WI38 (cell line): ENCODE data around the gene FNTB.

Experiments
- H3K4me3 ChIP-seq: 2 replicates; pipeline ENCODE4 v1.5.1; 2011; ENCODE audit warnings: low read depth, mild to moderate bottlenecking, control low read depth, low read length
- TF ChIP-seq, protein P1 (sequence below): IDR thresholded peaks from 2 replicates; pipeline ENCODE4 v1.5.1; 2012; ENCODE audit warnings: low read depth, mild to moderate bottlenecking, control low read depth, low read length

The FNTB gene

DNA sequence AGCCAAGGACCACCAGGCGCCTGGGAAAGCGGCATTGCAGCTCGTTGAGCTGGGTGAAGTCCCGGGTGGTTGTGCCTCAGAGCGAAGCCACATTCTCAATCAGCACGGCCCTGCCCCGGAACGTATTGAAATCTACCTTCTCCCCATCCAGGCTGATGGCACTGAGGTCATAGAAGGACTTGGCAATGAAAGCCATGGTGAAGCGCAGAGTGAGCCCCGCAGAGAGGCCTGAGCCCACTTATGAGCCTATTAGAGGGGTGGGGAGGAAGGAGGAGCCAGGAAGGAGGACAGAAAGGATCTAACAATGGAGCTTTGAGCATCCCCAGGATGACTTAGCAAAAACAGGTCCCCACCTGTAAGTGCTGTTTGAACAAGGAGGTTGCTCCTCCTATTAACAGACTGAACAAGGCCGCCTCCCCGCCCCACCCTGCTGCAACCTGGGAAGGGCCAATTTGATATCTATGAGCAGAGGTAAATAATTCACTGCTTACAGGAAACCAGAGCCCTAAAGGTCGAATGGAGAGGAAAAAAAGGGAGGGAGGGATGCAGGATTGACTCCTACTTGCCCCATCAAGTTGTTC is 44.1 kb upstream of the FNTB start, which contains the start of gene GPX2:
TSS of gene GPX2 (minus strand) at position 215 of the 581 bp plus-strand sequence. CDS start at position 196, 19 bp downstream.
- no peak within 1 kb of the TSS for H3K4me3 ChIP-seq
- TF ChIP-seq, protein P1, sequence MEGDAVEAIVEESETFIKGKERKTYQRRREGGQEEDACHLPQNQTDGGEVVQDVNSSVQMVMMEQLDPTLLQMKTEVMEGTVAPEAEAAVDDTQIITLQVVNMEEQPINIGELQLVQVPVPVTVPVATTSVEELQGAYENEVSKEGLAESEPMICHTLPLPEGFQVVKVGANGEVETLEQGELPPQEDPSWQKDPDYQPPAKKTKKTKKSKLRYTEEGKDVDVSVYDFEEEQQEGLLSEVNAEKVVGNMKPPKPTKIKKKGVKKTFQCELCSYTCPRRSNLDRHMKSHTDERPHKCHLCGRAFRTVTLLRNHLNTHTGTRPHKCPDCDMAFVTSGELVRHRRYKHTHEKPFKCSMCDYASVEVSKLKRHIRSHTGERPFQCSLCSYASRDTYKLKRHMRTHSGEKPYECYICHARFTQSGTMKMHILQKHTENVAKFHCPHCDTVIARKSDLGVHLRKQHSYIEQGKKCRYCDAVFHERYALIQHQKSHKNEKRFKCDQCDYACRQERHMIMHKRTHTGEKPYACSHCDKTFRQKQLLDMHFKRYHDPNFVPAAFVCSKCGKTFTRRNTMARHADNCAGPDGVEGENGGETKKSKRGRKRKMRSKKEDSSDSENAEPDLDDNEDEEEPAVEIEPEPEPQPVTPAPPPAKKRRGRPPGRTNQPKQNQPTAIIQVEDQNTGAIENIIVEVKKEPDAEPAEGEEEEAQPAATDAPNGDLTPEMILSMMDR: no peak

DNA sequence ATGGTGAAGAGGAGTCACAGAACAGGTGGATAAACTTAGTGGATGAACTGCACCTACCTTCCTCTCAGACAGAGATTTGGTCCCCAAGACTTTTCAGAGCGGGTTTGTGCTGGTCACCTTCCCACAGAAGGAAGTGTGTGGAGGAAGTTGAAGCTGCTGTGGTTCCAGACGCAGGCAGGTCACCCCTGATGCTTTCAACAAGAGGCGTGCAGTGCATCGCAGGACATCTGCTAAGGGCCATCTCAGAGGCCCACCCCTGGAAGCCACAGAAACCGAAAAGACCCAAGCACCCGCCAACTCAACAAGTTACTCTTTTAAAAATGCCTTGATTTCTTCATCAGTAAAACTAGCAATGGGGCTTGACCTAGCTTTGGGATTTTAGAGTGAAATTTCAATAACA is 43.1 kb upstream of the FNTB start:
- no peak overlapping the region for H3K4me3 ChIP-seq
- TF ChIP-seq, protein P1: no peak

DNA sequence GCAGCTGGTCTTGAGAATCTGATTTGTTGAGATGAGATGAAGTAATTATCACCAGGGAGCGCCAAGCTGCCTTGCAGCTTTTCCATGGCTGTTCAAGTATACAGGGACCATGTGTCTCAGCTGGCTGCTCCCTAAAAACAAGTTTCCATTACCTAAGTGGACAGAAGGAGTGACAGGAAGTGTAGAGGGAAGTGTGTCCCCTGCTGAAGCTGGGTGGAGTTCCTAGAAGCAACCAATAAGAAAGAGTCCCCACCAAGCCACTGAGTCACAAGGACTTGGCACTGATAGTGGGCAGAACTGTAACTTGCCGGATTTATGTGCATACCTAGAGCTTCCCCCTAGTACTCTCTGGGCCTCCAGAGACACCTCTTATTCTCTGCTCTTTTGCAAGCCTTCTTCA is 42.7 kb upstream of the FNTB start:
- H3K4me3 ChIP-seq: no peak overlapping the region
- TF ChIP-seq, protein P1: no peak

DNA sequence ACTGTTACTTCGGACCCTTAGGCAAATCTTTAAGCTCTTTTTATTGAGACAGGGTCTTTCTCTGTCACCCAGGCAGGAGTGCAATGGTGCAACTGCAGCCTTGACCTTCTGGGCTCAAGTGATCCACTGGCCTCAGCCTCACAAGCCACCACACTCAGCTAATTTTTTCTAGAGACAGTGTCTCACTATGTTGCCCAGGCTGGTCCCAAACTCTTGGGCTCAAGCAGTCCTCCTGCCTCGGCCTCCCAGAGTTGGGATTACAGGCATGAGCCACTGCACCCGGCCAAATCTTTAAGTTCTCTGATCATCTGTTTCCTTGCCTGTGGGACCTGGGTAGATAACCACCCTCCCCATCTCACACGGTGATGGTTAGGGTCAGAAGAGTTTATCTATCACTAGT is 41.8 kb upstream of the FNTB start:
- H3K4me3 ChIP-seq: no peak overlapping the region
- TF ChIP-seq, protein P1: no peak

DNA sequence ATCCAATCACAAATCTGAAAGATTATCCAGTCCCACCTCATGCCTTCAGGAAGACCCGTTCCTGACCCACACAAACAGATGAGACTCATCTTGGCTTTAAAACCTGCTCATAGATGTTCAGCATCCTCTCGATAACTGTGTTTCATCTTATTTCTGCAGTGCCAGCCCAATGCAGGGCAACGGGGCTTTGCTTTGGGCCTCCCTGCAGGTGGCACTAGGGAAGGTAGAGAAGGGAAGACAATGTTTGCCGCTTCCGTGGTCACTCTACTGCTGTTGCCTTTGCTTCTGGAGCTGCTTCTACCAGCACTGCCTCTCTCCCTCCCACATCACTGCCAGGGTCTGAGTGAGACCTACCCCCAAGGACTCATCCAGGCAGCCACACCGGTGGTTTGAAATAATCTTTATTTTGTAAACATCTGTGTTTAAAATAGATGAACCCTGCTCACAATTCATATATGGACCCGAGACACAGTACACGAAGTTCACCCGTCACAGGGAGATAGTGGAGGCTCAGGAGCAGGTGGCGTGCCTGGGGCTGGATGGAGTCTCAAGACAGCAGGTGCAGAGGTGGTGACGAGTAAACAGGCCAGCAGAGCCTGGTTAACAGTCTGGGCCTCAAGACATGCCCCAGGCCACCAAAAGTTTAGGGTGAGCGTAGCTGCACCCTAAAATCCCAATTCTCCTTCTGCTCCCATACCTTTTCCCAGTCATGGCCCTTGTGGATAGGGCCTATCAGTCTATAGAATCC is 41.1 kb upstream of the FNTB start:
- TF ChIP-seq, protein P1: no peak
- no peak overlapping the region for H3K4me3 ChIP-seq

DNA sequence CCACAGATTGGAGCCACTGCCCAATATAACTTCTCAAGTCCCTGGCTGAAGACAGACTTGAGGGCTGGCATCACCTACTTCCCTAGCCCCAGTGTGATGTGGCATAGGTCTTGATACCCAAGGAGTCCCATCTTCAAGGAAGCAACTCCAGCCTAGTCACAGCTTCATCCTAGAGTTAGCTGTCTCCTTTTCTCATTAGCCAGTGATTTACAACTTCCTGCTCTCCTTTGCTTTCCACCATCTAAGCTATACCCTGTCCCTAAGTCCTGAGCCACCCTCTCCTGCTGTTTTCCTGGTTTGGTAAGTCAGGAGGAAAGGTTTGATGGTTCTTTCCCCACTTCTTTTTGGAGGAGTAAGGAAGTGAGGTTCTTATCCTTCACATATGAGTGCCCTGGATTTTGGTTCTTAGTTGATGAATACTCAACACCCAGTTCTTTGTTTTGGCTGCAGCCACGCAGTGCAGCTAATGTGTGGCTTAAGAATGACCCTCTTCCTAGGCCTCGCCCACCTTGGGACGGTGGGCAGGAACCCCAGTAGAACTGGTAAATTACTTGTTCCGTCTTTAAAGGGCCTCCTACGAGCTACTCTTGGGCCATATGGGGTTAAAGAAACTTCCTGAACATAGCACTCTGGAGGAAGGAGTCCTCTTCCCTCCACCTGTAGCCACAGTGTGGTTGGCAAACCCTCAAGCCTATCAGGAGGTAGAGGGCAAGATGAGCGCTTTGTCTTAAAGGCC is 40.2 kb upstream of the FNTB start:
- H3K4me3 ChIP-seq: no peak overlapping the region
- TF ChIP-seq, protein P1: no peak
